ENCODE results near the gene FMC1.
"Not testable (repeated sequence)": the region's sequence is repeated elsewhere in the genome, so short reads cannot be mapped to it uniquely, and the experiment has no call there.

Gene FMC1, protein sequence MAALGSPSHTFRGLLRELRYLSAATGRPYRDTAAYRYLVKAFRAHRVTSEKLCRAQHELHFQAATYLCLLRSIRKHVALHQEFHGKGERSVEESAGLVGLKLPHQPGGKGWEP

DNA sequence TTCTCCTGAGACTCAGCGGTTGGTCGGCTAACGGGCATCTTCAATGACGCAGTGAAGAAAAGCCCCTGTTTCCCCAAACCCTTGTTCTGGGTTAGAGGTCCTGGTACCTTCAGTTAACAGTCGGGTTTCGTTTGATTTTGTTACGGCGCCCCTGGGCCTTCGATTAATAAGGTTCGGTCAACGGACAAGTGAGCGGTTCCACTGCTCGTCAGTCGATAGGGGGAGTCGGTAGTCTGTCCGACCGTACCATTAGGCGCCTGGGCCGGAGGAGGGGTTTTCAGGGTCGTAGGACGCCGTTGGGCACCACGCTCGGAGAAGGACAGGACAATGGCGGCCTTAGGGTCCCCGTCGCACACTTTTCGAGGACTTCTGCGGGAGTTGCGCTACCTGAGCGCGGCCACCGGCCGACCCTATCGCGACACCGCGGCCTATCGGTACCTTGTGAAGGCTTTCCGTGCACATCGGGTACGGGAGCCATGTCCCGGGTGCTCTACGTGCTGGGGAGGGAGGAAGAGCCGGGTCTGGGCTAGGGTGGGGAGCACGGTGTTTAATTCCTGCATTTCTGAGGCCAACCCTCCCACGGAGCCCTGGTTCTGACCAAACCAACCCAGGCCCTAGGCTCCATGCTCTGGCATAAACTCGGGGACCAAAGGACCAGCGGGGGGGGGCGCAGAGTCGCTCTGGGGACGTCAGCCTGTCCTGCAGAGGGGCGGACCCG is at the start of gene FMC1:
TSS of gene FMC1 (plus strand) at position 280 of the 718 bp plus-strand sequence. CDS start at position 328, 48 bp downstream.
- DNase-seq (ENCODE audit: low spot score): peak; percentile 87

GRCh38 chr7:139292821-139293220 is 48.3 kb upstream of the FMC1 start:
- DNase-seq (ENCODE audit: low spot score): no peak

DNA sequence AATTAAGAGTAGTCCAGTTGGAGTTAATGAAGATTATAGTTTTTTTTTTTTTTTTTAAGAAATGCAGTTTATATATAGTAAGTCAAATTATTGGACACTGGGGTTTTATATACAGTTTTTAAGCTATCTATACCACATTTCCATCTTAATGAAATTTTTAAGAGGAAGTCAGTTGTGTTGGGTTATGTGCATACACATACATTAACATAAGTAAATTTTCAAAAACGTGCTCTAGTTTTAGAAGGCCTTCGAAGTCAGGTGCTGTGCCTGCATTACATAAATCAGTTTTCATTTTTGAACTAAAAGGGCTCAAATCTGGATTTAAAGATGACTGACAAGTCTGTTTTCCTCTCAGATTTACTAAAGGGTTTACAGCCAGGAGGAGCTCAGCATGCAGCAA is 47.6 kb upstream of the FMC1 start:
- no peak for DNase-seq (ENCODE audit: low spot score)

GRCh38 chr7:139294241-139294640 is 46.9 kb upstream of the FMC1 start:
- no peak for DNase-seq (ENCODE audit: low spot score)

- DNase-seq (ENCODE audit: low spot score): no peak
Measured at GRCh38 chr7:139294951-139295575, 46.1 kb upstream of the FMC1 start.

DNA sequence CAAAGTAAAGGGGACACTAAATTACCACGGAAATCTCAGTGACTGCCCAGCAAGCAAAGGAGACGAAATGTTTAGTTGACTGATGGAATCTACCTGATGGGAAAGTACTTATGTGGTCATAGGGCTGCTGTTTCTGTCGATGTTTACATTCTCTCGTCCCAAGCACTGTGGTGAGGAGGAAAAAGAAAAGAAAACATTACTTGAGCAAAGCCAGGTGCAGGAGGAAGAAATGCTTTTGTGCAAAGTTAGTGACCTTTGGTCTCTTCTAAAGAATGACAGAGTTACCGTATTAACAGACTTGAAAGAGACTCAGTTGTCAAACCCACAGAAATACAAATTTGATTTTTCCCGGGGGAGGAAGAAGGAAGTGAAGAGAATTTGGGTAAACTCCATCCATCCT is 43.3 kb upstream of the FMC1 start:
- DNase-seq (ENCODE audit: low spot score): no peak

DNA sequence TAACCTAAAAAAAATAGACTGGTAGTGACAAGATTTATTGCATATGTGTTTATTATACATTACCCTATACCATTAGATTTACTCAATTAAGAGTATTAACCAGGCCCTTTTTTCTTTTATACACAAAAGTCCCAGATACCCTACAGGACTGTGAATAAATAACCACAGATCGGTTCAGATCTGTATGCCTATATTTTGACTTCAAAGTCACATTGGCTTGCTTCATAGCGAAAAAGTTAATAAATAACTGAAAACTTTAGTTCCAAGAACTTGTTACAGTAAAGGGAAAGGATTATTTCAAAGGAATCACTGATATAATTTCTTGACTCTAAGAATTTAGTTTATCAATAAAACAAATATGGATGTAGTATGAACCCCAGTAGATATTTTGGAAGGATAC is 41.8 kb upstream of the FMC1 start:
- DNase-seq (ENCODE audit: low spot score): no peak

- DNase-seq (ENCODE audit: low spot score): no peak
Measured at GRCh38 chr7:139300390-139300789, 40.7 kb upstream of the FMC1 start.

- no peak for DNase-seq (ENCODE audit: low spot score)
Measured at GRCh38 chr7:139304517-139304916, 36.6 kb upstream of the FMC1 start.

DNA sequence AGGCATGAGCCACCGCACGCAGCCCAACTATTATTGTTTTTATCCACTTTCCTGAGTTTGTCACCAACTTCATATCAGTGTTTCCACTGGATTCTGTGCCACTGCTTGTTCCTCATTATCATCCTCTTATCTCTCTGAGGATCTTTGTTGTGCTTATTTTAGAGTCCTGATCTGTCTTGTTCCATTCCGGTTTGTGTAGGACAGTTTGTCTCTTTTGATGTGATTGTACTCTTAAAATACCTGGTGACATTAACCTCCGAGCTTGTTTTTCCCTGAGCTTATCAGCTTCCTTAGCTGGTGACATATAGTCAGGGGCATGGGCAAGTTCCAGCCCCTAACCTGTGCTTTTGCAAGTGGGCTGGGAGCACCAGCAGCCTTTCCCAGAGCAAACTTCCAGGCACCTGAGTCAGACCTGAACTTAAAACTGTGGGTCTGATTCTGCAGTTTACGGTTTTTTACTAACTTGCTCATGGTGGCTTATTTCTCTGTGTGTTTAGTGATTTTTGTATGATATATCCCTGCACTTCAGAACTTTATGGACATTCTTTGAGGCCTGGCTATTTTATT is 23.1 kb upstream of the FMC1 start:
- no peak for DNase-seq (ENCODE audit: low spot score)

GRCh38 chr7:139321071-139321745 is 19.9 kb upstream of the FMC1 start:
- DNase-seq (ENCODE audit: low spot score): no peak

DNA sequence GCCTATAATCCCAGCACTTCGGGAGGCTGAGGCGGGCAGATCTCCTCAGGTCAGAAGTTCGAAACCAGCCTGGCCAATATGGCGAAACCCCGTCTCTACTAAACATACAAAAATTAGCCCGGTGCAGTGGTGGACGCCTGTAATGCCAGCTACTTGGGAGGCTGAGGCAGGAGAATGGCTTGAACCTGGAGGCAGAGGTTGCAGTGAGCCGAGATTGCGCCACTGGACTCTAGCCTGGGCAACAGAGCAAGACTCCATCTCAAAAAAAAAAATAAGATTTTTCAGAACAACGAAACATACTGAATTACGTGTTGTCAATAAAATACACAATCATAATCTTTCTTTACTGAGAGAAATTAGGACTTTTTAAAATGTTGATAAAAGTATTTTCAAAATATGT is 16.4 kb upstream of the FMC1 start:
- not testable (repeated sequence) for DNase-seq (ENCODE audit: low spot score)

DNA sequence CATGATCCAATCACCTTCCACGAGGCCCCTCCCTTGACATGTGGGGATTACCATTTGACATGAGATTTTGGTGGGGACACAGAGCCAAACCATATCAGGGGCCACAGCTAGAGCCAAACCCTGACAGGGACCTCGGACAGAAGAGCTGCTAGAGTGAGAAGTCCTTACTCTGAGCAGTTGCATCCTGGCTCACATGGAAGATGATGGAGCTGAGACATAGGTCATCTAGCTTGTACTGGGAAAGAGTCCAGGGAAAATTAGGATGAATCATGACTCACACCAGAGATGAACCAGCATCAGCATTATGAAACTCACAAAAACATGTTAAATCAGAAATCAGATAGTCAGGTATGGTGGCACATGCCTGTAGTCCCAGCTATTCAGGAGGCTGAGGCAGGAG is 12.8 kb upstream of the FMC1 start:
- DNase-seq (ENCODE audit: low spot score): peak; percentile 64

- DNase-seq (ENCODE audit: low spot score): no peak
Measured at GRCh38 chr7:139329119-139329518, 12.0 kb upstream of the FMC1 start.

GRCh38 chr7:139330333-139331030 is 10.7 kb upstream of the FMC1 start:
- DNase-seq (ENCODE audit: low spot score): no peak

DNA sequence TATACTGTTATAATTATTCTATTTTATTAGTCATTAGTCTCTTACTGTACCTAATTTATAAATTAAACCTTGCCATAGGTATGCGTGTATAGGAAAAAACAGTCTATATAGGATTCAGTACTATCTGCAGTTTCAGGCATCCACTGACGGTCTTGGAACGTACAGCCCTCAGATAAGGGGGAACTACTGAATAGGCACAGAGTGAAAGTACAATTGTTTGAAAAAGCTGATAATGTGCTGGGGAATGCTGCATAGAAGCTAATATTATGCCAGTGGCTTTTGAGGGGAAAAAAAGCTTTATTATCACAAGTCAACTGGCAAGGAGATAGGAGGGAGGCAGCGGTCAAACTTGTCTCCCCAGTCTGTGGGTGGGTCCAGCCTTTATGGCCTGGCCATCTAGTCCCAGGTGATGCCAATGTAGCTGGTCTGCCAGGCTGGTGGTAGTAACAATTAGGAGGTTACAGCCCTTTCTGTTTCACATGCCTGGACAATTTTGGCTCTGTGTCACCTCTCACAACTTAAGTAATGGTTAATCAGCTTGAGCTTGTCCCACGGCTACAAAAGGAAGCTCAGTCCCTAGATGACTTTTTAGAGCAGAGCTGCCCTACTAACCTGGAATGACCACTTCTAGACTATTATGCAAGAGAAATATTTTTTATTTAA is 8.3 kb upstream of the FMC1 start:
- DNase-seq (ENCODE audit: low spot score): no peak

DNA sequence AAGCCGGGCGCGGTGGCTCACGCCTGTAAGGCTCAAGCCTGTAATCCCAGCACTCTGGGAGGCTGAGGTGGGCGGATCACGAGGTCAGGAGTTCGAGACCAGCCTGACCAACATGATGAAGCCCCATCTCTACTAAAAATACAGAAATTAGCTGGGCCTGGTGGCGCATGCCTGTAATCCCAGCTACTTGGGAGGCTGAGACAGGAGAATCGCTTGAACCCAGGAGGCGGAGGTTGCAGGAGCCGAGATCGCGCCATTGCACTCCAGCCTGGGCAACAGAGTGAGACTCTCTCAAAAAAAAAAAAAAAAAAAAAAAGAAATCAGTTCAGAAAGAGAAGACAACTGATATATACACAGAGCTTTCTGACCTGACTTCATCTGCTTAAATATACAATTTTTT is 7.7 kb upstream of the FMC1 start:
- not testable (repeated sequence) for DNase-seq (ENCODE audit: low spot score)

DNA sequence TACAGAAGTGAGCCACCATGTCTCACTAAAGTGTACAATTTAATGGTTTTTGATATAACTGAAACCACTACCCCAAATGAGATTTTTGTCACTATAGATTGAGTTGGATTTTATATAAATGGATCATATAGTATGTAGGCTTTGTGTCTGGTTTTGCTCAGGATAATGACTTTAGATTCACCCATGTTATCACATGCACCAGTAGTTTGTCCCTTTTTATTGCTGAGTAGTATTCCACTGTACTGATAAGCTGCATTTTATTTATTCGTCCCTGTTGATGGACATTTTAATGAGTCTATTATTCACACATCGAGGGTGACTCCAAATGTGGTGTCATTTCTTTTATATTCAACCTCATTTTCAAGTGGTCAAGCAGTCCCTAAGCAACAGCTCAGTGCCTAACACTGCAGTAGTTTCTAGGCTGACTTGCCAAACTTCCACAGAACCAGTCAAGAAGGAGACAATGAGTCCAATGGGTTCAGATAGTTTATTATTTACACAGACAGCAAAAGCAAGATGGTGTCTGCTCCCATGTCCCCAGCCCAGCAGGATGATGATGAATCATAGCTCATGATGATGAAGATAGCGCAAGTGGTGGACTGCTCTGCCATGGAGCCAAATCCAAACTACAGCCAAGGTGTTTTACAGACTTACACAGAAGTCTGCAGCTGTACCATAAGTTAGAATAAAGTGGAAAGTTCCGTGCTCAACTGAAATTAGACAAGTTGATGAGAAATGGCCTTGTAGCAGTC is 6.6 kb upstream of the FMC1 start:
- no peak for DNase-seq (ENCODE audit: low spot score)

DNA sequence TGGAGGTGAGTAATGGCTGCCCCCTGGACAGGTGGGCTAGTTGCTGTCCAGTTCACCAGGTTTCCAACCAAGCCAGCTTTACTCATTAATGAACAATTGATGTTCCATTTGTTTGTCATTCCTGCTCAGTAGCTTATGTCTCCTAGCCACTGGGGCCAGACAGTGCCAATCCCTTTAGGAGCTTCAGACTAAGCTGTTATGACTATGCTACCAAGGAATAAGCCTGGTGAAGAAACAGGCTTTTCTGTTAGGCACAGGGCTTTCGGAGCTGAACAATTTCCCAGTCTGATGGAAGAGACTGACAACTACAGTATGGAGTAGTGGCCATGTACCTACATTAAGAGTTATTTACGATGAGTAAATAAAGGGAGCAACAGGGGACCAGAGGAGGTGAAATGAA is 2.1 kb upstream of the FMC1 start:
- DNase-seq (ENCODE audit: low spot score): no peak

- DNase-seq (ENCODE audit: low spot score): no peak
Measured at GRCh38 chr7:139339698-139340036, 1.5 kb upstream of the FMC1 start.
